GM21526 (cell line): Measurements from ENCODE around the gene DNAJC18.
"Not testable (repeated sequence)": the region's sequence is repeated elsewhere in the genome, so short reads cannot be mapped to it uniquely, and the experiment has no call there.

Source experiments
- ATAC-seq: cut with Tn5 transposase; IDR thresholded peaks from one replicate; pipeline ENCODE4 v1.9.1; 2021; ENCODE audit warnings: moderate library complexity; ENCODE audit not compliant: unreplicated experiment, low FRiP score

Gene DNAJC18

DNA sequence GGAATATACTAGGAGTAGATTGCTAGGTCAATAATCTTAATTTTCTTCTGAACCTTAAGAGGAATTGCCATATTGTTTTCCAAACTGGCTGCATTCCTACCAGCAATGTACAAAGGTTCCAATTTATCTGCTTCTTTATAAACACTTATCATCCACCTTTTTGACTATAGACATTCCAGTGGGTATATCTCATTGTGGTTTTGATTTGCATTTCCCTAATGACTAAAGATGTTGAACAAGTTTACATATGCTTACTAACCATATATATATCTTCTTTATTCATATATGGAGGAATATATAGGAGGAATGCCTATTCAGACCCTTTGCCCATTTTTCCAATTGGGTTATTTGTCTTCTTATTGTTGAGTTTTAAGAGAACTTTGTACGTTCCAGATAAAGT, 7.6 kb downstream of the DNAJC18 start:
- ATAC-seq = no peak

DNA sequence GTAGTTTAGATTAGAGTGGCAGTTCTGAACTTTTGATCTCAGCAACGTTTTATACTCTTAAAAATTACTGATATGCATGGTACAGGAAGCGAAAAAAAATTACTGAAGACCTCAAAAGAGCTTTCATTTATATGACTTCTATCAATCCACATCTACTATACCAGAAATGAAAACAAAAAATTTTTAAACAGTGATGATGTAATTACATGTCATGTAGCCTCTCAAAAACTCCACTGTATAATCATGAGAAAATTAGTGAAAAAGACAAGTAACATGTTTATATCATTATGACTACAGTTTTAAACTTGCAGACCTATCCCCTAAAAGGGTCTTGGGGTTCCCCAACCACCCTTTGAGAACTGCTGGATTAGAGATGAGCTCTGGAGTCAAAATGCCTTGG, 9.3 kb downstream of the DNAJC18 start:
- ATAC-seq = no peak

DNA sequence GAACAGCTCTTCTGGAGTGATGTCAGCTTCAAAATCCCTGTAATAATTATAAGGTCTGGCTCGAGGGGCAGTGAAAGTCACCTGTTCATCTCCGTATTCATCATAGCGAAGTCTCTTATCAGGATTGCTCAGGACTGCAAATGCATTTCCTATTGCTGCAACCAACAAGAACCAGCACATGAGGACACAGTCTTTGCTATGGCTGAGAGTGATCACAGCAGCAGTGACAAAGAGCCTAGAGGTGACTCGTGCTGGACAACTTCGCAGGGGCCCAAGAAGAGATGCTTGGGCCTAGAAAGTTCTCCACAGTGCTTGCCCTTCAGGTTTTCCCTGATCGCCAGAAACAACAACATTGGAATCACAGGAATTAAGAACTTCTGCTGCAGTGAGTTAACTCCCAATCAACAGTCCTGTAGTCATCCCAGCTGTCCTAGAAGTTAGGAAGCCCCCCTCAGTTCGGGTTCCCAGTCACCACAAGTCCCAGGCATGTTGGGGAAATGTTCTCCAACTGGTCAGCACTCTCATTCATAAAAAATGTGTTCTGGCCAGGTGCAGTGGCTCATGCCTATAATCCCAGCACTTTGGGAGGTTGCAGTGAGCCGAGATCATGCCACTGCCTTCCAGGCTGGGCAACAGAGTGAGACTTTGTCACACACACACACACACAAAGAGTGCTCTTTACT, 13.0 kb downstream of the DNAJC18 start:
- ATAC-seq = no peak

DNA sequence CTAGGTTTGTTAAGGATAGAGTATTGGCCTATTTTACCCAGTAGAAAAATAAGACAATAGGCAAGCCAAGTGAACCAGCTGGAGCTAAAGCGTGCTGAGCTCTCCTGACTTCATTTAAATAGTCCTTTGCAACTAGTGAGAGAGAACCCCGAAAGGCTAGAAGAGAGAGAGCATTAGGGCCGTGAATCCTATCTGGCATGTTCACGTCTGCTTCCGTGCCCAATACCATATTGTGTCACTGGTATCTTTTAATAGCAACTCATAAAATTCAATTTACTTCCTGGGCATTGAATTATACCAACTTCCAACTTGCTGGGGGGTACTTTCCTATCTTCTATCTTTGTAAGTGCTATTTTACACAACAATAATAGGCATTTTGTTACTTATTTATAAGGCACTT, 13.8 kb downstream of the DNAJC18 start:
- ATAC-seq = no peak

DNA sequence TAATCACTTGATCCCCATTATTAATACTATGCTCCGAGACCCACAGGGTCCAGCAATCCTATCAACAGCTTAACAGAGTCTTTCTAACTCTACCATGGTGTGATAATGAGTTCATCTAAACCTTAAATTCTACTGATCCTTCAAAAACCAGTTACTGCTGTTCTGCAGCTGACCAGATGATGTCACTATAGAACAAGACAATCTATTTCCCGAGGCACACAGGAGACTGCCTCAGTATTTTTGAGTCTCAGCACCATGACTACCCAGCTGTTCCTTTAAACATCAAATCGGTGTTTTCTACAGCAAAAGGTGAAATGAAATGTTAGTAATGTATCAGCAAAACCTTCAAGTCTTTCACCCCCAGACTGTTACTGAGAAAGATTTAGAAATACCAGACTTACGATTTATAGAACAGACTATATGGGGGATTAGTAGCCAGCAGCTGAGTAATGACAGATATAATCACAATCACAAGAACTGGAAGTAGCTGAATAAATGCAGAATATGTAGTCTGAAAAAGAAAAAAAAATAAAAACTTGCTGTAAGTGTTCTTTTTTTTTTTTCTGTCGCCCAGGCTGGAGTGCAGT, 16.9 kb downstream of the DNAJC18 start:
- ATAC-seq = peak; percentile 60

DNA sequence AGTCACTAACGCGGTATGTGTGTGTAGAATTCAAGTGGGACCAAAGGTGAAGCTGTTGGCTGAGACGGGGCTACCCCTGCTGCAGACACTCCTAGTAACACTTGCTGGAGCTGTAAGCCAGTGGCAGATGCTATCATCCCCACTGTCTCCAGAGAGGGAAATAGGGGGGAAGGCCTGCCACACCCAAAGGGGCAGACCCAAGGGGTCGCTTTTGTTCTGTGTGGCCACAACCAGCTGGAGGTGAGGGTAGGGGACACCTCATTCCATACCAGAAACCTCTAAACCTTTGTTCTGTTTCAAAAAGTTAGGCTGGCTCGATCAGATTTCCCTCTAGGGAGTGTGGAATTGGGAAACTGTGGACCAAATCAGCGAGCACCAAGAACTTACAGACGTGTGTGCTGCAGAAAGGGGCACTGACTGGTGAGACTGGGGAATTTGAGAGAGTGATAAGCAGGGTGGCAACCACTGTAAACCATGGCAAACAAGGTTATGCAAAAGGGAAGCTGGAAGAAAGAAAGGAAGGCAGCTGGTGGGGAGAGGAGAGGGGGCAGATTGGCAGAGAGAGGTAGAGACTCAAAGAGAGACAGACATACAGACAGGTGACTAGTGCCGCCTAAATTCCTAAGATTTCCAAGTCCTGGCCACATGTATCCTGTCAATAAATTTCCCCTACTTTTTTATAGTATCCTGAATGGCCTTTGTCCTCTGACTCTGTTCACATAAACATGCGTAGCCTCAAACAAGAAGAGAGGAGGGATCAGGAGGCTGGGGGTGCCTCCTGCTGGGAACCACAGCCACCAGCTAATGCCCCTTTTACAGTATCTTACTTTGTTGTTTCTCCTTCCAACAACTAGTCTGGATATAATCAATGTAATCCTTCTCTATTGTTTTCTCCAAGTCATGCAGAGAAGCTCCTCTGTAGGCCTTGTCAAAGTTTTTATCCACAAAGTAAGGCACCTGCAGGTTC, 19.8 kb downstream of the DNAJC18 start:
- no peak for ATAC-seq

DNA sequence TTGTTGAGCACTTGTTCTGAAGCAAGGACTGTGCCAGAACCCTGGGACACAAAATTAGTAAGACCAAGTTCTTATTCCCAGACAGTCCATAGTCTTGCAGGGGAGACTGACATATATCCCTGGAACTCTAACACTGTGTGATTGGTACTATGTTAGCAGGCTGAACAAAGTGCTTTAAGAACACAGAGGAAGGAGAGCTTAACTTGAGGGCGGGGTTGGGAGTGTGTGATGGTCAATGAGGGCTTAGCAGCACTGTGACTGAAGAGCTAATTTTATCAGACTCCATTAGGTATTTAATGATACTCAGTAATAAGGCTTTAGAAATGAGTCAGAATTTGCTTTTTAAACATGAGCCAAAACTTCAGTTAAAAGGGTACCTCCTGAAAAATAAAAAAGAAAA, 20.5 kb downstream of the DNAJC18 start:
- ATAC-seq = no peak

DNA sequence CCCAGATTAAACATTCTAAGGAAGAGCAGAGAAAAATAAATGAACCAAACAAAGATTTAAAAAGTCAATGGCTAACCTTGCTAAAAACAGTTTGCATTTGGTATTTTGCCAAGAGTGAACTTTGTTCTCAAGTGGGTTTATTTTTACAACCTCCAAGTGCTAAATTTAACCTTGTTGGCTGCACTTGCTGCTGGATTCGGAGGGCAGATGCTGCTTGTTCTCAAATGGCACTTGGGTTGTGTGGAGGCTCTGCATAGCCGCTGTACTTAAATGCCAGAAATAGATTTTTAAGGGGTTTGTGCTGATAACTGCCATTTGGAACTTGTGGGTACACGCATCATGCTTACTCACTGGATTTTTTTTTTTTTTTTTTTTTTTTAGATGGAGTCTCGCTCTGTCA, 22.1 kb downstream of the DNAJC18 start:
- ATAC-seq = no peak

DNA sequence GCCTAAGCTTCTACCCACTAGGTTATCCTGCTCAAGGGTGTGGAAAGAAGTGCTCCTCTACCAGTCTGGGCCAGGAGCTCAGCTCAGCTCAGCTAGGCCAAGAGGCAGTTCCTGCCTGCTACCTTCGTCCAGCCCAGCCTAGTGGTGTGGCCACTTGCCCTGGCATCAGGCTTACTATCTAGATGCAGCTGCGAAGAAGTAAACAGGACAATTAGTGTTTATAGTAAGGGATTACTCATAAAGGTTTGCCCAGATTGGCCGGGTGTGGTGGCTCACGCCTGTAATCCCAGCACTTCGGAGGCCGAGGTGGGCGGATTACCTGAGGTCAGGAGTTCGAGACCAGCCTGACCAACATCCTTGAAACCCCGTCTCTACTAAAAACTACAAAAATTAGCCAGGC, 22.7 kb downstream of the DNAJC18 start:
- ATAC-seq = no peak

DNA sequence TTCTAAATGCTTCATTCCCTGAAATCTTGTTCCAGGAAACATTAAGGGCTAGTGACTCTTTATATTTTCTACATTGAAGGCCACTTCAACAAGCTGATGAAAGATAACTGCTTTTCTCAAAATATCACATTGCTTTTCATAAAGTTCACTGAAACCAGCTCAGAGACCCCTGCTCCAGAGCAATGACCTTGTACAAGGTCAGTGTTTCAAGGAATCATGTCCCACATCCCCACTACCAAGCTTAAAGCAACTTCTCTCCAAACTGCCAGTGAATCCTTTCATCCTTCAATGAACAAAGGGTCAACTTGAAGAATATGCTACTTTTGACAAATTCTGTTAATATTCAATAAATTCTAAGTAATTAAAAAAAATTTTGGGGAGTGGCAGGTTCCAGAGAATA, 23.5 kb downstream of the DNAJC18 start:
- no peak for ATAC-seq

DNA sequence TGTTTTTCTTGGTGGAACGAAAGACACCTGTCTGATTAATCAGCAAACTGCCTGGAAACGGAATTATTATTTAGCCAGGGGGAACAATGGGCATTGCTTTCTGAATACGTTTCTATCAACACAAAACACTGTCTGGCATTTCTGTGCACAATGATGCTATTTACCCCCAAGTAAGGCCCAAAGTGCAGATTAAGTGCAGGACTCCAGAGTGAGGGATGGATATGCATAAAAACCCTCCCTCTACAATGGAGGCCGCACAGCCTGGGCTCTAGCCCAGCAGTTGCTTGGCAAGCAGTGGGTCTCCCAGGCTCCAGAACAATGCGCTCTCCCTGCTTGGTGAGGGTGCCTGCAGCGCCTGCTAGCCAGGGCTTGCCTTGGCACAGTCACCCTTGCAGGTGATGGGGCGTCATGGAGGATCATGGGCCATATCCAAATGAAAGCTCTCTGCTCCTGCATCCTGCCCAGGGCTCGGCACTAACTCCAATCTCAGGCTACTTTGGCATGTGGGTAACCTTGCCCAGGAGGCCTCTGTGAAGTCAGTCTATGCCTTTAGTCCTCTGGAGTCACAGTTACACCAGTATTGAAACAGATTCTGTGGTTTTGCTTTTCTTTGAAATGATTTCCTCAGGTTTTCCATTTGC, 24.0 kb downstream of the DNAJC18 start:
- no peak for ATAC-seq

DNA sequence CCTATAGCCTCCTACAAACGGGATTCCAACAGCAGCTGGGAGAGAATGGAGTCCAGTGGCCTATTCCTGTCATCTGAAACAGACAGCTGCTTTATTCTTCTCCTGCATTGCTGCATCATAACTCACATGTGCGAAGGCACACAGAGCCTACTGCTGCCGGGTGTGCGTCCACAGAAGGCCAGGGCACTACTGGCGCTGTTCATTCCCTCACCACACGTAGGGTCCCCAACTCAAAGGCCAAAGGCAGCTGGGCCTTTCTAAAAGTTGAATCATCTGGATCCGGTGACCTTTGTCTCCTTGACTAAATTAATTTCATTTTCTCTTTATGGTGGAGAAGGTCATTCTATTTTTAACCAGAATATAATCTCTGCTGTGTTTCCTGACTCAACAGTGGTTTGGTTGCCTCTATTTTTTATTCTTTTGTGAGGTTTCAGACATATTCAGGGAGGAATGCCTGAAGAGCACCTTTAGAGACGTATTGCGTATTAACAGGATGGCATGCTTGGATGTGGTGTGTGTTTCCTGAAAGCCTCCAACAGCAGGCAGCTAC, 24.7 kb downstream of the DNAJC18 start:
- no peak for ATAC-seq

DNA sequence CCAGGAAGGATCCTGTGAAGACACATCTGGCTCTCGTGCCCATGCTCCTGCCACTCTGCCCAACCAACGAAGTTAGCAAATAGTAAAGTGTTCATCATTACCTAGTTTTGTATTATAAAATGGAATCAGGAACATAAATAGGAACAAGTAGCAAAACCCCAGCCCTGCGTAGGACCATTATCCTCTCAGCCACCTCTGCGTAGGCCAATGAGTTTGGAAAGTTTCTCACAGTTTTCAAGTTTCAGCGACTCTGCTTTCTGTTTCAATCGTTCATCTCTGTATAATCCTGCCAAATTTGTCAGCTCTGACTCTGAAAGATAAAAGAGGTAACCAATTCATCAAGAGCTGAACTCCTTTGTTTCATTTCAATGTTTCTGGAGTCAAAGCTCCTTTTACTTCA, 25.4 kb downstream of the DNAJC18 start:
- ATAC-seq = no peak

DNA sequence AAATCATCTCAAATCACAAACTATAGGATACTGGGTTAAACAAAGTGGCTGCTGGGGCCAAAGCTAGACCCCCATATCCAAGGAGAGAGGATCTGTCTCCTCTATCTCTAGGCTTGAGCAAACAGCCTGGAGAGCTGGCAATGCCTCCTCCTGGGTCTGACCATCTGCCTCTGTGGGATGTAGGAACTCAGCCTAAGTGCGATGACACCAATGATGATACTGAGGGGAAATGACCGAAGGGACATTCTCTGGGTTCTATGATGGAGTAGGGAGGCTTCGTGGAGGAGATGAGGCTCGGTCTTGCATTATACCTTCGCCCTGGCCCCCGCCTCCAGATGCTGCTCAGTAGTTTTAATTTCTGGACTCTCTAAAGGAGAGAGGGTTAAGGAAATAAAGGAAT, 26.2 kb downstream of the DNAJC18 start:
- no peak for ATAC-seq

DNA sequence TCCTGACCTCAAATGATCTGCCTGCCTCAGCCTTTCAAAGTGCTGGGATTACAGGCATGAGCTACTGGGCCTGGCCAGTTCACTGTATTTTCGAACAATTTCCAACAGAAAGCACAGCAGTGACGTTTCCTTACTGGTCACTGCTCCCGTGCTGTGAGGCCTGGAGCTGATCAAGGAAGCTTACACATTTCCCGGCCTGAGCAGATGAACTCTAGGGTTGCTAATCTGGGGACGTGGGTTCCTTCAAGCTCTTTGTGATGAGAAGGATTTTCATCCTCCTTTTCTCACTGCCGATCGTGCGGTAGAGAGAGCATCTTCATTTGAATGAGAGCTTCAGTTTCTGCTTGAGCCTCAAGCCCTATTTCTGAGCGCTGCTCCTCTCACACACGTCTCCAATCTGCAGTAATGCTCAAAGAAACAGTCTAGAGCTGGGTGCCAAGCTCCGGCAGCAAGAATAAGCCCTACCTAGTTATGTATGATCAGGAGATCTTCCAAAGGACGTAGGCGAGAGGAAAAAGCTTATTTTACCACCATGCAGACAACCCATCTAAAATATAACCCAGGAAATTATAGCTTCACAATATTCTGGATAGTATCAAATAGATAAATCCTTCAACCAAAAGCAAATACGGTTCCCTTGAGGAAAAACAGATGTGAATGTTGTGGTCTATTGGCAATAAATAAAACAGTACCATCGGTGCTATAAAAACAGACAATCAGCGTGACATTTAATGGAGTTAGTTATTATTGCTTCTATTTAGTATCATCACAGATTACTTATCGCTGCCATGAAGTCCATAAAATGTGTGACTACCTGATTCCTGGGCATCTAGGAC, 28.1 kb downstream of the DNAJC18 start:
- no peak for ATAC-seq

DNA sequence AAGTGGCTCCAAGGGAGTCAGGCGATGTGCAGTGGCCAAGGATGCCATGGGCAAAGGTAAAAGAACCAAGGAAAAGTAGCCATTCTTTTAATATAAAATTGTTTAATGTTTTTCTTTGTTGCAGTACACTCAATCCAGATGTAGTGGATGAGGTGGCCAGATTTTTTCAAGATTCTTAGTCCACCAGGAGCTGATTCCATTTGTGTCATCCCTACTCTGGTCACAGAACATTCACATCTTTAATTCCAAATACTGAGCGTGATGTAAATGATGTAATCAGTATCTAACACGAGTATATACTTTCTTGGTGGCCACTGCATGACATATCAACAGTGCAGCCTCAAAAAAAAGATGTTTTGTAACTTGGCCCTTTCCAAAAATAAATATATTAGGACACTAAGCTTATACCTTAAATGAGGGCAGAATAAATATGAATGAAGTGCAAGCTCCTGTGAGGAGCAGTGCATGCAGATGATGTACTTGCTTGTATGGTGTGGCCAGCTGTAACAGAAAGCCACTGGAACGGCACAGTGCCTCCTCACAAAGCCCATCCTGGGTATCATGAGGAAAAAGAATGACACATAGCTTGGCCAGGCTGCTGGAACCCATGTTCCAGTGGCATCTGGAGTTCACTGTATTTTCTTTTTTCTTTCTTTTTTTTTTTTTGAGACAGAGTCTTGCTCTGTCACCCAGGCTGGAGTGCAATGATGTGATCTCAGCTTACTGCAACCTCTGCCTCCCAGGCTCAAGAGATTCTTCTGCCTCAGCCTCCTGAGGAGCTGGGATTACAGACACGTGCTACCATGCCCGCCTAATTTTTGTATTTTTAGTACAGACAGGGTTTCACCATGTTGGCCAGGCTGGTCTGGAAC, 29.0 kb downstream of the DNAJC18 start:
- no peak for ATAC-seq

DNA sequence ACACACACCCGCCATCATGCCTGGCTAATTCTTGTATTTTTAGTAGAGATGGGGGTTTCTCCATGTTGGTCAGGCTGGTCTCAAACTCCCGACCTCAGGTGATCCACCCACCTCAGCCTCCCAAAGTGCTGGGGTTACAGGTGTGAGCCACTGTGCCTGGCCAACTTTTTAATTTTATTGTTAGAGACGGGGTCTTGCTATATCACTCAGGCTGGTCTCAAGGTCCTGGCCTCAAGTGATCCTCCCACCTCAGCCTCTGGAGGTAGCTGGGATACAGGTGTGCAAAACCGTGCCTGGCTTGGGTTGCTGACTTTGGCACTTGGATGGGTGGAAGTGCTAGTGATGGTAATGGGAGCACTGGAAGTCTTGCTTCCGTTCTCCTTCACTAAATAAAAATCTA, 30.2 kb downstream of the DNAJC18 start:
- ATAC-seq = not testable (repeated sequence)

DNA sequence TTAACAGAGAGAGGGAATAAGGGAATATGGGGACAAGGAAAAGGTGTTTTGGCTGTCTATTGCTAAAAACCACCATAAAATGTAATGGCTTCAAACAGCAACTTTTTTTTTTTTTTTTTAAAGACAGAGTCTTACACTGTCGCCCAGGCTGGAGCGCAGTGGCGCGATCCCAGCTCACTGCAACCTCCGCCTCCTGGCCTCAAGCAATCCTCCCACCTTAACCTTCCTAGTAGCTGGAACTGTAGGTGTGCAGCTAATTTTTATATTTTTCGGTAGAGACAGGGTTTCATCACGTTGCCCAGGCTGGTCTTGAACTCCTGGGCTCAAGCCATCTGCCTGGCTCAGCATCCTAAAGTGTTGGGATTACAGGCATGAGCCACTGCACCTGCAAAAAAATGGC, 31.1 kb downstream of the DNAJC18 start:
- no peak for ATAC-seq

DNA sequence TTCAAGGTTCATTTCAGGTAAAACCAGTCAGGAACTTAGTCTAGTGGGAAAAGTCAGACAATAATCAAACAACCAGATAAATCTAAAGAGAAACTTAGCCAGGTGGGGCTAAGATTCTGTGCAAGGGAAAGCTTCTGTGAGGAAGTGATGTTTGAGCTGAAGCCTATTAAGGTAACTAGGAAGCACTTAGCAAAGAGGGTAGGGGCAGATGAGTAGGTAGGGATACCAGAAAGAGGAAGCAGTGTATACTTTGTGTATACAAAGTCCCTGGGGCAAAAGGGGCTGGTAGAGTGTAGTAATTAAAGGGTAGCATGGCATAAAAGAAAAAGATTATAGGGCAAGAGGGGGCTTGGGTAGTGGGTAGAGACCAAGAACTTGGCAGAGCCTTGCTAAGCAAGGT, 31.8 kb downstream of the DNAJC18 start:
- no peak for ATAC-seq
